H1 (cell line): ENCODE measurements around the gene DEGS2. TPM values are rescaled to one million over a fixed set of nuclear protein-coding genes. Genes with fewer than 3 reads are reported as not detected.
A peak's percentile ranks its signal among the peaks of the same experiment; 100 is the strongest.

ENCODE experiments used
- CTCF ChIA-PET: fragments of 300-600 bp; sonication (Branson Sonifier 250); formaldehyde crosslinking; loops from one replicate; lab custom pipeline; 2021; ENCODE audit not compliant: partially characterized antibody; lab: Charles Lee
- POLR2A ChIA-PET: fragments of 300-600 bp; sonication (Branson Sonifier 250); formaldehyde crosslinking; loops from one replicate; lab custom pipeline; 2021; ENCODE audit warnings: inconsistent platforms; ENCODE audit not compliant: partially characterized antibody; lab: Charles Lee
- DNase-seq, 2 experiments: peaks; one replicate each; pipeline versions ENCODE4 v3.0.0 to v3.0.0-alpha.2; 2010 to 2022; ENCODE audit warnings: low spot score in 2 of 2, low read depth in 1 of 2, mixed read lengths in 1 of 2
- FAIRE-seq: peaks from 2 replicates; lab custom pipeline; 2011; peaks lifted over from hg19 to GRCh38; lab: Jason Lieb, UNC
- H2AFZ ChIP-seq: 2 replicates; pipeline ENCODE4 v1.8.1; 2012; ENCODE audit warnings: low read length, inconsistent platforms
- H2AK5ac ChIP-seq: 2 replicates; pipeline ENCODE4 v1.6.1; 2013; ENCODE audit warnings: low read depth, low read length
- H2BK120ac ChIP-seq: replicated peaks from 2 replicates; pipeline ENCODE3; 2013; ENCODE audit warnings: low read depth, low read length, inconsistent platforms
- H2BK12ac ChIP-seq: 2 replicates; pipeline ENCODE4 v1.6.1; 2013; ENCODE audit warnings: low read depth, low read length
- H2BK15ac ChIP-seq: 2 replicates; pipeline ENCODE4 v1.6.1; 2013; ENCODE audit warnings: low read length
- H2BK20ac ChIP-seq: 2 replicates; pipeline ENCODE4 v1.6.1; 2013; ENCODE audit warnings: low read length
- H2BK5ac ChIP-seq: 2 replicates; pipeline ENCODE4 v1.6.1; 2013; ENCODE audit warnings: low read depth, low read length
- H3K14ac ChIP-seq: 2 replicates; pipeline ENCODE4 v1.6.1; 2013; ENCODE audit warnings: inconsistent platforms; ENCODE audit not compliant: insufficient read length
- H3K18ac ChIP-seq: 2 replicates; pipeline ENCODE4 v1.6.1; 2013; ENCODE audit warnings: low read length; ENCODE audit errors: extremely low read depth
- H3K23ac ChIP-seq: 2 replicates; pipeline ENCODE4 v1.6.1; 2013; ENCODE audit warnings: inconsistent platforms; ENCODE audit not compliant: insufficient read length
- H3K23me2 ChIP-seq: 2 replicates; pipeline ENCODE4 v1.6.1; 2013; ENCODE audit warnings: low read depth, low read length
- H3K27ac ChIP-seq: 2 replicates; pipeline ENCODE4 v1.6.1; 2011; ENCODE audit warnings: low read depth, low read length, inconsistent platforms
- H3K27me3 ChIP-seq, 4 experiments: replicated peaks in 1 of 4; 1 replicate in 1 of 4; 2 replicates in 3 of 4; pipeline versions ENCODE4 v1.6.1 to v1.8.1; 2011 to 2013; ENCODE audit warnings: low read length in 3 of 4, mild to moderate bottlenecking in 3 of 4, inconsistent platforms in 2 of 4, mixed read lengths in 2 of 4, moderate library complexity in 1 of 4; ENCODE audit not compliant: control insufficient read depth in 3 of 4, insufficient read depth in 3 of 4; ENCODE audit errors: extremely low read depth in 1 of 4
- H3K36me3 ChIP-seq, 4 experiments: 2 replicates each; pipeline versions ENCODE4 v1.6.1 to v1.8.1; 2011 to 2013; ENCODE audit warnings: mild to moderate bottlenecking in 4 of 4, low read length in 3 of 4, moderate library complexity in 2 of 4, control low read depth in 1 of 4, inconsistent platforms in 1 of 4; ENCODE audit not compliant: insufficient read depth in 4 of 4, control insufficient read depth in 2 of 4
- H3K4ac ChIP-seq: replicated peaks from 2 replicates; pipeline ENCODE3; 2013; ENCODE audit warnings: low read length, low read depth, mixed read lengths, inconsistent platforms; ENCODE audit not compliant: insufficient read length
- H3K4me1 ChIP-seq, 4 experiments: replicated peaks in 1 of 4; 1 replicate in 1 of 4; 2 replicates in 3 of 4; pipeline versions ENCODE4 v1.6.1 to v1.8.1; 2011 to 2013; ENCODE audit warnings: low read length in 3 of 4, inconsistent platforms in 2 of 4, mixed read lengths in 1 of 4; ENCODE audit not compliant: insufficient read depth in 4 of 4, control insufficient read depth in 3 of 4
- H3K4me2 ChIP-seq, 2 experiments: 2 replicates each; pipeline versions ENCODE4 v1.6.1 to v1.8.1; 2011 to 2013; ENCODE audit warnings: low read depth in 2 of 2, low read length in 2 of 2, control low read depth in 1 of 2, inconsistent platforms in 1 of 2, mild to moderate bottlenecking in 1 of 2; ENCODE audit not compliant: insufficient read depth in 1 of 2
- H3K4me3 ChIP-seq, 4 experiments: fragments of 200-600, 300-600 bp in 1 of 4; sonication (generic), shearing (Covaris generic), sonication (Bioruptor Twin) in 1 of 4; 2 replicates each; pipeline versions ENCODE4 v1.5.1 to v1.8.1; 2011 to 2016; ENCODE audit warnings: low read length in 4 of 4, low read depth in 3 of 4, control low read depth in 2 of 4, inconsistent platforms in 2 of 4, mild to moderate bottlenecking in 2 of 4, mixed read lengths in 1 of 4, moderate library complexity in 1 of 4; ENCODE audit not compliant: insufficient read depth in 2 of 4; ENCODE audit errors: extremely low read depth in 1 of 4
- H3K56ac ChIP-seq: replicated peaks from 2 replicates; pipeline ENCODE3; 2013; ENCODE audit warnings: low read depth, mild to moderate bottlenecking, mixed read lengths, low read length, inconsistent platforms; ENCODE audit not compliant: insufficient read length
- H3K79me1 ChIP-seq: 2 replicates; pipeline ENCODE4 v1.6.1; 2013; ENCODE audit warnings: low read depth, low read length, control low read depth
- H3K79me2 ChIP-seq, 2 experiments: 2 replicates each; pipeline versions ENCODE4 v1.6.1 to v1.8.1; 2012 to 2013; ENCODE audit warnings: low read length in 2 of 2, mild to moderate bottlenecking in 2 of 2, inconsistent platforms in 1 of 2; ENCODE audit not compliant: insufficient read depth in 2 of 2, control insufficient read depth in 1 of 2
- H3K9ac ChIP-seq, 4 experiments: replicated peaks in 1 of 4; 1 replicate in 1 of 4; 2 replicates in 3 of 4; pipeline versions ENCODE4 v1.6.1 to v1.8.1; 2011 to 2013; ENCODE audit warnings: low read depth in 3 of 4, low read length in 3 of 4, control low read depth in 2 of 4, mild to moderate bottlenecking in 2 of 4, moderate library complexity in 2 of 4, inconsistent platforms in 1 of 4; ENCODE audit errors: extremely low read depth in 1 of 4
- H3K9me3 ChIP-seq, 2 experiments: 2 replicates each; pipeline versions ENCODE4 v1.6.1 to v1.8.1; 2012 to 2013; ENCODE audit warnings: mild to moderate bottlenecking in 2 of 2, moderate library complexity in 2 of 2, control low read depth in 1 of 2, inconsistent platforms in 1 of 2, low read depth in 1 of 2, low read length in 1 of 2, mixed read lengths in 1 of 2; ENCODE audit not compliant: insufficient read depth in 2 of 2
- H4K20me1 ChIP-seq, 2 experiments: replicated peaks in 1 of 2; 2 replicates each; pipeline versions ENCODE3 to v1.8.1; 2011 to 2013; ENCODE audit warnings: inconsistent platforms in 2 of 2, low read length in 2 of 2, mild to moderate bottlenecking in 1 of 2; ENCODE audit not compliant: insufficient read depth in 2 of 2, control insufficient read depth in 1 of 2
- H4K5ac ChIP-seq: 2 replicates; pipeline ENCODE4 v1.6.1; 2013; ENCODE audit warnings: low read length, low read depth, mixed read lengths, inconsistent platforms; ENCODE audit not compliant: insufficient read length
- H4K8ac ChIP-seq: 2 replicates; pipeline ENCODE4 v1.8.0; 2013; ENCODE audit warnings: mild to moderate bottlenecking, moderate library complexity, low read length, inconsistent platforms; ENCODE audit not compliant: insufficient read depth; ENCODE audit errors: extremely low read depth
- H4K91ac ChIP-seq: replicated peaks from 2 replicates; pipeline ENCODE3; 2013; ENCODE audit warnings: low read length, mixed read lengths, inconsistent platforms; ENCODE audit not compliant: insufficient read length
- CREB1 ChIP-seq: IDR thresholded peaks from 2 replicates; pipeline ENCODE4 v1.6.1; 2012; ENCODE audit warnings: inconsistent platforms
- EP300 ChIP-seq, 2 experiments: IDR thresholded peaks; 1 replicate in 1 of 2; 2 replicates in 1 of 2; pipeline ENCODE4 v1.6.1; 2011 to 2012; ENCODE audit warnings: low read depth in 2 of 2, low read length in 2 of 2, mild to moderate bottlenecking in 2 of 2, borderline replicate concordance in 1 of 2, inconsistent platforms in 1 of 2, moderate library complexity in 1 of 2
- FOSL1 ChIP-seq: IDR thresholded peaks from 2 replicates; pipeline ENCODE4 v1.6.1; 2011; ENCODE audit warnings: mild to moderate bottlenecking, low read depth, low read length, moderate library complexity; ENCODE audit not compliant: insufficient read depth
- KDM1A ChIP-seq: fragments of 200-600, 300-600 bp; sonication (generic); IDR thresholded peaks from 2 replicates; pipeline ENCODE4 v1.7.1; 2016; ENCODE audit warnings: mild to moderate bottlenecking, low read length, borderline replicate concordance
- NANOG ChIP-seq: IDR thresholded peaks from 2 replicates; pipeline ENCODE4 v1.6.1; 2011; ENCODE audit warnings: low read length, low read depth, mild to moderate bottlenecking, inconsistent platforms; ENCODE audit not compliant: insufficient read depth, poor library complexity, severe bottlenecking
- RAD21 ChIP-seq, 2 experiments: IDR thresholded peaks in 1 of 2; conservative IDR thresholded peaks in 1 of 2; 2 replicates each; pipeline ENCODE4 v1.6.1; 2011; ENCODE audit warnings: low read depth in 2 of 2, low read length in 2 of 2, improper control_type of control experiment in 1 of 2, inconsistent platforms in 1 of 2, mild to moderate bottlenecking in 1 of 2, moderate library complexity in 1 of 2
- SIN3A ChIP-seq, 2 experiments: IDR thresholded peaks in 1 of 2; conservative IDR thresholded peaks in 1 of 2; 2 replicates each; pipeline ENCODE4 v1.6.1; 2011 to 2012; ENCODE audit warnings: low read length in 2 of 2, improper control_type of control experiment in 1 of 2, low read depth in 1 of 2, mild to moderate bottlenecking in 1 of 2
- SP4 ChIP-seq: IDR thresholded peaks from 2 replicates; pipeline ENCODE4 v1.6.1; 2012; ENCODE audit warnings: low read length, inconsistent platforms
- YY1 ChIP-seq: IDR thresholded peaks from 2 replicates; pipeline ENCODE4 v1.6.1; 2011; ENCODE audit warnings: low read depth, mild to moderate bottlenecking, low read length
- WGBS, 2 experiments: shearing (Covaris generic) in 1 of 2; methylation state at CpG; one replicate each; pipeline versions ENCODE4 v1.1.6 to v1.1.7; 2013 to 2015; ENCODE audit warnings: low lambda C conversion rate in 2 of 2, mixed read lengths in 2 of 2, inconsistent platforms in 1 of 2, low coverage in 1 of 2, missing lambda C conversion rate in 1 of 2; ENCODE audit not compliant: insufficient replicate concordance in 2 of 2, insufficient coverage in 1 of 2, insufficient read length in 1 of 2; ENCODE audit errors: extremely low coverage in 1 of 2, missing lambda C conversion rate in 1 of 2; 5-methylcytosine and 5-hydroxymethylcytosine counted together
- polyA plus RNA-seq, 7 experiments: library from polyadenylated mRNA; depleted of rRNA in 3 of 7; stranded (reverse) in 5 of 7; unstranded in 2 of 7; fragments of >200 nt in 5 of 7; fragments of 200-250 nt in 2 of 7; gene quantifications; 1 replicate in 5 of 7; 2 replicates in 1 of 7; 4 replicates in 1 of 7; pipeline versions ENCODE4 v1.2.1 to v1.2.3, GENCODE V29; 2011 to 2013; ENCODE audit warnings: missing spikeins in 2 of 7, mixed read lengths in 2 of 7
- total RNA-seq: library from RNA; stranded (reverse); fragmentation: NEBNext Ultra II Directional; extraction: Animal tissue kit (Norgen Biotek cat#: 25700); gene quantifications from 2 replicates; pipeline ENCODE4 v1.2.1, GENCODE V29; 2021

The DEGS2 gene
- total and polyA plus RNA-seq, 2 of the 8 experiments (the other 6 are each of a cell fraction or from before 2014, with no cell fraction given) = 0.61 to 0.82 TPM

DNA sequence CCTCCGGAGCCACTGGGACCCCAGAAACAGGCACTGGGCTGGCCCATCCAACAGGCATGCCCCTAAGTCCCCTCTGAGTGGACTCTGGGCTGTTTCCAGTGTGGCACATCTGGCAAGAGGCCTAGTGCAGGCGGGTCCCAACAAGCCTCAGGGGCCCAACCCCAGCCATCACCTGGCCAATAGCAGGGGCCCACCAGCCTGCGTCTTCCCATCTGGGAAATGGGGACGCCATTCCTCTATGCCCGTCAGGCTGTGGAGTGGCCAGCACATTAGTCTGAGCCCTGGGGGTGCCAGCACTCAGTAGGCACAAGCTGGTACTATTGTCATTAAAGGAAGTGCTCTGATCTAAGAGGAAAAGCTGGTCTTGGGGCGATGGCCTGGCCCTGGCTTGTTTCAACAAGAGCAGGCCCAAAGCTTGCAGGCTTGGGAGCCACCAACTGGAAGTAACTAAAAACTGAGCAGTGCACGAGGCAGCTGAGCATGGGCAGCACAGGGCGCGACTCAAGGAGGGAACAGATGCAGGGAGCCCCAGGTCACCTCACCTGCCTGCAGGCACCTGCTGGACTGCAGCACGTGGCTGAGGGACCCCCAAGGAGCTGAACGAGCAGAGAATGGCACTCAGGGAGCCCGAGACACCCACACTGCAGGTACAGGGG lies 8.4 kb downstream of the DEGS2 start:
- FAIRE-seq (no peak), DNase-seq (no peak)
- Histone ChIP-seq H2AFZ (no peak overlapping the region), H3K9ac (no peak overlapping the region), H3K4ac (no peak overlapping the region), H3K14ac (no peak overlapping the region), H3K79me1 (no peaks in the 10 kb centered on the region), H3K9me3 (no peaks in the 10 kb centered on the region), H2BK15ac (no peak overlapping the region), H2BK5ac (no peak overlapping the region), H3K18ac (no peak overlapping the region), H3K56ac (no peak overlapping the region), H3K4me3 (no peak overlapping the region), H3K23ac (no peak overlapping the region), H4K20me1 (no peaks in the 10 kb centered on the region), H3K23me2 (no peaks in the 10 kb centered on the region), H2AK5ac (no peak overlapping the region), H3K79me2 (no peaks in the 10 kb centered on the region; a peak in 1 of 4 replicates), H2BK120ac (no peak overlapping the region), H4K8ac (peak overlapping the region; percentile 60; the same call in 1 of the 2 replicates), H2BK20ac (no peak overlapping the region), H3K36me3 (no peaks in the 10 kb centered on the region; a peak in 1 of 8 replicates), H4K91ac (no peak overlapping the region), H3K4me2 (no peak overlapping the region), H4K5ac (no peak overlapping the region), H3K4me1 (peaks cover 0 to 8% (median 3%) of the 10 kb centered on the region in 4 experiments; a peak in 4 of 7 replicates), H3K27me3 (no peaks in the 10 kb centered on the region), H2BK12ac (no peak overlapping the region), H3K27ac (no peak overlapping the region)
- CTCF ChIA-PET = interaction anchor here (1.1 to 19.5 kb wide), 7 partner anchors 11 to 204 kb away, joined by 3 to 307 read pairs (median 4); no protein-coding TSS in a partner anchor
- POLR2A ChIA-PET = no interaction called here
- WGBS, 2 experiments = 83% methylated on average over 12 of the region's 12 CpGs; no CpG with 5 or more reads in 1 of the 2 experiments
- TF ChIP-seq FOSL1 = no peak
- no peak for TF ChIP-seq NANOG
- no peak for TF ChIP-seq YY1
- TF ChIP-seq CREB1 = no peak
- no peak for TF ChIP-seq KDM1A
- TF ChIP-seq EP300 (IDR thresholded peaks at IDR 0.05; ENCODE audit: borderline replicate concordance in 1 of 2, low read depth in 2 of 2, low read length in 2 of 2) = no peak
- no peak for TF ChIP-seq SIN3A (conservative IDR thresholded peaks at IDR 0.05 in 1 of 2, IDR thresholded peaks at IDR 0.05 in 1 of 2; ENCODE audit: low read depth in 1 of 2, low read length in 2 of 2)
- TF ChIP-seq SP4 = no peak
- TF ChIP-seq RAD21 (IDR thresholded peaks at IDR 0.05 in 1 of 2, conservative IDR thresholded peaks at IDR 0.05 in 1 of 2; ENCODE audit: low read depth in 2 of 2, low read length in 2 of 2) = no peak
